Activated CD4-positive, alpha-beta T cell treated with anti-CD3 and anti-CD28 coated beads, Interleukin-2, amount 50 U/mL, for 1 hour (primary cell): ENCODE measurements around the gene FHOD3.

Experiments
- DNase-seq: peaks from one replicate; pipeline ENCODE4 v3.0.0-alpha.2; 2020

FHOD3 gene

GRCh38 chr18:36296650-36297416 lies 680 bp upstream of the FHOD3 start:
- no peak for DNase-seq

GRCh38 chr18:36298126-36298741 lies 721 bp downstream of the FHOD3 start:
- no peak for DNase-seq

GRCh38 chr18:36299015-36299414 lies 1.5 kb downstream of the FHOD3 start:
- DNase-seq: no peak

- no peak for DNase-seq
Observed at GRCh38 chr18:36300211-36300610, 2.7 kb downstream of the FHOD3 start.

- DNase-seq: no peak
Observed at GRCh38 chr18:36301884-36302283, 4.4 kb downstream of the FHOD3 start.

- DNase-seq: no peak
Observed at GRCh38 chr18:36302676-36303075, 5.2 kb downstream of the FHOD3 start.

- DNase-seq: no peak
Observed at GRCh38 chr18:36303211-36303844, 5.8 kb downstream of the FHOD3 start.

GRCh38 chr18:36304723-36305122 lies 7.2 kb downstream of the FHOD3 start:
- DNase-seq: no peak

GRCh38 chr18:36305375-36305774 lies 7.9 kb downstream of the FHOD3 start:
- DNase-seq: no peak

GRCh38 chr18:36307513-36307912 lies 10.0 kb downstream of the FHOD3 start:
- DNase-seq: no peak

GRCh38 chr18:36308711-36309435 lies 11.4 kb downstream of the FHOD3 start:
- DNase-seq: no peak

GRCh38 chr18:36309436-36310391 lies 12.2 kb downstream of the FHOD3 start:
- no peak for DNase-seq

GRCh38 chr18:36311026-36311570 lies 13.6 kb downstream of the FHOD3 start:
- DNase-seq: no peak

GRCh38 chr18:36312806-36313395 lies 15.4 kb downstream of the FHOD3 start:
- DNase-seq: no peak

- no peak for DNase-seq
Observed at GRCh38 chr18:36314098-36314497, 16.6 kb downstream of the FHOD3 start.

- no peak for DNase-seq
Observed at GRCh38 chr18:36314754-36315153, 17.2 kb downstream of the FHOD3 start.

GRCh38 chr18:36315736-36316135 lies 18.2 kb downstream of the FHOD3 start:
- no peak for DNase-seq

GRCh38 chr18:36316246-36316645 lies 18.7 kb downstream of the FHOD3 start:
- DNase-seq: no peak

- no peak for DNase-seq
Observed at GRCh38 chr18:36321658-36322407, 24.3 kb downstream of the FHOD3 start.

- DNase-seq: no peak
Observed at GRCh38 chr18:36322408-36322728, 24.9 kb downstream of the FHOD3 start.

- DNase-seq: no peak
Observed at GRCh38 chr18:36322734-36323133, 25.2 kb downstream of the FHOD3 start.
